Measurements from ENCODE around the gene SKI. TPM values are rescaled to one million over a fixed set of nuclear protein-coding genes. Genes with fewer than 3 reads are reported as not detected.

The SKI gene
- total RNA-seq, 1 experiment from 2014 or later: 89.5 TPM

GRCh38 chr1:2352341-2352896 lies 124.3 kb downstream of the SKI start:
- no peaks in the 10 kb centered on the region for H3K23me2 ChIP-seq (ENCODE audit: insufficient read length, low read depth, low read length, poor library complexity, severe bottlenecking)
- no peak overlapping the region for H3T11ph ChIP-seq (ENCODE audit: low read length)
- no peaks in the 10 kb centered on the region for H3K79me1 ChIP-seq (ENCODE audit: insufficient read depth, low read depth, low read length, poor library complexity, severe bottlenecking)
- H2BK120ac ChIP-seq (ENCODE audit: low read depth, low read length, poor library complexity, severe bottlenecking): no peak overlapping the region
- H3K4ac ChIP-seq (ENCODE audit: low read depth, low read length): no peak overlapping the region
- WGBS (ENCODE audit: extremely low coverage, insufficient read length, low lambda C conversion rate): no CpG with 5 or more reads among the region's 11 CpGs
- no peak overlapping the region for H3K56ac ChIP-seq (ENCODE audit: insufficient read length, low read depth, low read length)
- H3K36me3 Mint-ChIP-seq (ENCODE audit: insufficient read depth in 1 of 3, low read depth in 3 of 3): no peaks in the 10 kb centered on the region
- H2AFZ ChIP-seq (ENCODE audit: low read length): no peak overlapping the region
- no peak overlapping the region for H4K5ac ChIP-seq (ENCODE audit: insufficient read length, low read depth, low read length)
- H3K4me3 Mint-ChIP-seq: no peak overlapping the region
- no peak for DNase-seq
- H2BK12ac ChIP-seq (ENCODE audit: insufficient read length, low read depth, low read length): no peak overlapping the region
- no peak overlapping the region for H3K4me2 ChIP-seq (ENCODE audit: insufficient read depth, insufficient read length, low read length)
- no peaks in the 10 kb centered on the region for H3K27me3 ChIP-seq (ENCODE audit: insufficient read depth, low read length)
- no peak overlapping the region for H2AK5ac ChIP-seq (ENCODE audit: insufficient read length, low read length)
- no peak overlapping the region for H4K8ac ChIP-seq (replicated peaks; ENCODE audit: insufficient read length, low read depth, low read length)
- H4K91ac ChIP-seq (ENCODE audit: insufficient read length, low read depth, low read length): no peak overlapping the region
- no peaks in the 10 kb centered on the region for H3K9me3 Mint-ChIP-seq
- no peak overlapping the region for H3K27ac Mint-ChIP-seq
- no peak overlapping the region for H2BK5ac ChIP-seq (ENCODE audit: insufficient read length, low read length)
- H3K14ac ChIP-seq (ENCODE audit: insufficient read depth, low read length): no peak overlapping the region; the same call in 1 of the 2 replicates
- no peak for TF ChIP-seq CTCF (conservative IDR thresholded peaks at IDR 0.05)
- H3K27me3 Mint-ChIP-seq (ENCODE audit: low read depth): no peaks in the 10 kb centered on the region
- no peak overlapping the region for H3K18ac ChIP-seq (ENCODE audit: insufficient read length, low read depth, low read length)
- no peaks in the 10 kb centered on the region for H3K9me3 ChIP-seq (ENCODE audit: control insufficient read depth, low read depth, low read length)
- H3K23ac ChIP-seq (ENCODE audit: insufficient read length, low read depth, low read length): no peak overlapping the region
- H4K20me1 ChIP-seq (ENCODE audit: control insufficient read depth, insufficient read depth, insufficient read length): no peaks in the 10 kb centered on the region
- no peak overlapping the region for H2BK20ac ChIP-seq (ENCODE audit: low read depth, low read length, poor library complexity, severe bottlenecking)
- H3K27ac ChIP-seq (ENCODE audit: insufficient read length, low read depth, low read length): no peak overlapping the region
- H3K4me1 ChIP-seq (ENCODE audit: insufficient read depth, low read length): no peaks in the 10 kb centered on the region
- H3K9ac ChIP-seq (ENCODE audit: extremely low read depth, insufficient read length, low read length): no peak overlapping the region
- H2BK15ac ChIP-seq (ENCODE audit: low read depth, low read length): no peak overlapping the region
- peaks cover 0 to 9% of the 10 kb centered on the region in 2 experiments; a peak in 1 of 4 replicates for H3K4me1 Mint-ChIP-seq
- no peaks in the 10 kb centered on the region for H3K79me2 ChIP-seq (ENCODE audit: insufficient read depth, low read length)
